ENCODE measurements around the gene TMEM126B. TPM values are rescaled to one million over a fixed set of nuclear protein-coding genes. Genes with fewer than 3 reads are reported as not detected.
"Not testable (repeated sequence)": the region's sequence is repeated elsewhere in the genome, so short reads cannot be mapped to it uniquely, and the experiment has no call there.

Gene TMEM126B
- total RNA-seq, 1 donor from 2014 or later, result 63.8 TPM

- H3K36me3 Mint-ChIP-seq (ENCODE audit: low read depth); H3K4me3 Mint-ChIP-seq (ENCODE audit: low read depth); intact Hi-C loops (cut with micrococcal nuclease); H3K27ac Mint-ChIP-seq; H3K9me3 Mint-ChIP-seq; DNase-seq (ENCODE audit: low spot score); H3K4me1 Mint-ChIP-seq (ENCODE audit: low read depth); H3K27me3 Mint-ChIP-seq (ENCODE audit: low read depth): not testable (repeated sequence)
Measured at GRCh38 chr11:85611643-85612042, 16.8 kb upstream of the TMEM126B start.

GRCh38 chr11:85619499-85619898 is 8.9 kb upstream of the TMEM126B start:
- Mint-ChIP-seq H3K4me1 (ENCODE audit: low read depth) (peaks cover 12% of the 10 kb centered on the region), H3K27ac (no peak overlapping the region), H3K36me3 (ENCODE audit: low read depth) (no peaks in the 10 kb centered on the region), H3K27me3 (ENCODE audit: low read depth) (peaks cover 2% of the 10 kb centered on the region), H3K9me3 (no peaks in the 10 kb centered on the region), H3K4me3 (ENCODE audit: low read depth) (no peak overlapping the region)
- DNase-seq (ENCODE audit: low spot score), result no peak
- intact Hi-C loops (cut with micrococcal nuclease), result no loop called here

- no peak for DNase-seq (ENCODE audit: low spot score)
- H3K9me3 Mint-ChIP-seq, result no peaks in the 10 kb centered on the region
- intact Hi-C loops (cut with micrococcal nuclease), result loop anchor here (10.0 kb wide), 1 partner anchor 1185 kb away; the partner anchor contains the start of gene PRSS23
- H3K27me3 Mint-ChIP-seq (ENCODE audit: low read depth), result peaks cover 2% of the 10 kb centered on the region
- H3K4me1 Mint-ChIP-seq (ENCODE audit: low read depth), result peaks cover 18% of the 10 kb centered on the region
- H3K4me3 Mint-ChIP-seq (ENCODE audit: low read depth), result no peak overlapping the region
- H3K36me3 Mint-ChIP-seq (ENCODE audit: low read depth), result no peaks in the 10 kb centered on the region
- H3K27ac Mint-ChIP-seq, result no peak overlapping the region
Measured at GRCh38 chr11:85620256-85620655, 8.1 kb upstream of the TMEM126B start.

GRCh38 chr11:85626496-85626895 is 1.9 kb upstream of the TMEM126B start:
- peaks cover 11% of the 10 kb centered on the region for H3K36me3 Mint-ChIP-seq (ENCODE audit: low read depth)
- no peaks in the 10 kb centered on the region for H3K9me3 Mint-ChIP-seq
- H3K4me3 Mint-ChIP-seq (ENCODE audit: low read depth), result peak overlapping the region; percentile 89
- peaks cover 38% of the 10 kb centered on the region for H3K4me1 Mint-ChIP-seq (ENCODE audit: low read depth)
- peaks cover 2% of the 10 kb centered on the region for H3K27me3 Mint-ChIP-seq (ENCODE audit: low read depth)
- no peak for DNase-seq (ENCODE audit: low spot score)
- peak overlapping the region; percentile 88 for H3K27ac Mint-ChIP-seq
- intact Hi-C loops (cut with micrococcal nuclease), result loop anchor here (5.0 to 10.0 kb wide), 4 partner anchors 56 to 1178 kb away; partner anchors contain the start of genes HIKESHI, PRSS23 and SYTL2

DNA sequence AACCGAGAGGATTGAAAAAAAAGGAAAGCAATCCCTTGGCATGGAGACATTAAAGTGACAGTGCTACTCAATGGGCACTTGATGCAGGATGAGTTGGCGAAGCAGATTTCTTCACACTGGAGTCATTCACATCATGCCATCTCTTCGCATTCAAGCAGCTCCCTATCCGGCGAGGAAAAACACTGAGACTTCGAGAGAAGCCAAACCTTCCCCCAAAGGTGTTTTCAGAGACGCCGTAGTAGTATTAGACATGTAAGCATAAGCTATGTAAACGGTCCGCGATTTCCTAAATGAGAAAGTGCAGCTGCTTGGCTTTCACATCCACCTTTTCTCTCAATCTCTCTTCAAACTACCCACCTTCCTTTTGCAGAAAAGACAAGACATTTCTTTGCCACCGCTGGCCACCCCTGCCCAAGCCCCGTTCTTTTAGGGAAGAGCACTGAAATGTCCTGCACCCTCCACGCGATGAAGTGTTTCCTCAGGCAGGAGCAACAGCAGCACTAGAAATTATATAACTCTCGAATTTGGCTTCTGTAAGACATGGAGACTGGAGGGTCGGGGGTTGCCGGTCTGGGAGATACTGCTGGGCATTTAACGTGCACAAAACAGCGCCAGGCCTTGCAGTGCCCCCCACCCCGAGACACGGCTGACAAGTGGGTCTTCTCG is 928 bp upstream of the TMEM126B start, which contains the start of gene DLG2:
Gene DLG2, minus strand, starts transcription at position 13 of the 666 bp plus-strand sequence.
- H3K4me3 Mint-ChIP-seq (ENCODE audit: low read depth), result peak within 1 kb of the TSS; percentile 89
- intact Hi-C loops (cut with micrococcal nuclease), result loop anchor here (5.0 to 10.0 kb wide), 4 partner anchors 55 to 1177 kb away; partner anchors contain the start of genes HIKESHI, PRSS23 and SYTL2
- no peak for DNase-seq (ENCODE audit: low spot score)
- H3K4me1 Mint-ChIP-seq (ENCODE audit: low read depth), result peaks cover 38% of the 10 kb centered on the region
- peaks cover 19% of the 10 kb centered on the region for H3K36me3 Mint-ChIP-seq (ENCODE audit: low read depth)
- no peaks in the 10 kb centered on the region for H3K9me3 Mint-ChIP-seq
- H3K27ac Mint-ChIP-seq, result peak within 1 kb of the TSS; percentile 88
- H3K27me3 Mint-ChIP-seq (ENCODE audit: low read depth), result peaks cover 2% of the 10 kb centered on the region

GRCh38 chr11:85628771-85629341 is 463 bp downstream of the TMEM126B start:
- H3K4me1 Mint-ChIP-seq (ENCODE audit: low read depth), result peaks cover 38% of the 10 kb centered on the region
- peak overlapping the region; percentile 89 for H3K4me3 Mint-ChIP-seq (ENCODE audit: low read depth)
- DNase-seq (ENCODE audit: low spot score), result no peak
- no peaks in the 10 kb centered on the region for H3K9me3 Mint-ChIP-seq
- H3K27ac Mint-ChIP-seq, result peak overlapping the region; percentile 88
- H3K36me3 Mint-ChIP-seq (ENCODE audit: low read depth), result peaks cover 31% of the 10 kb centered on the region
- H3K27me3 Mint-ChIP-seq (ENCODE audit: low read depth), result peaks cover 2% of the 10 kb centered on the region
- intact Hi-C loops (cut with micrococcal nuclease), result loop anchor here (1.0 to 10.0 kb wide), 9 partner anchors 18 to 1176 kb away; partner anchors contain the start of genes HIKESHI, PICALM, PRSS23 and SYTL2

DNA sequence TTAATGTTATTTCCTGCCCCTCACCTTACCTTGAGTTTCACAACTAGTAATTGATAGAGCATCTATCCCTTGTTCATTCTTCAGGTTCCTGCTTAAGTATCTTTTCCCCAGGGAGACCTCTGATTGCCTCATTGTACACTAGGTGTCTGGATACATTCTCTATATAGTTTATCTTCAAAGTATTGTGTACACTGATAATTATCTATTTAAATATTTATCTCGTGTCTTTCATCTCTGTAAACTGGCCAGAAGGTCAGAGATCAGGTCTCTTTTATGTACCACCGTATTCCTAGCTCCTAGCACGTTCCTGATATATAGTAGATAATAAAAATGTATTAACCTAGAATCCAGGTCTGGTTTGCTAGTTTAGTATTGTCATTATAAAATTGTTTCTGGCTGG is 6.4 kb downstream of the TMEM126B start:
- no peak overlapping the region for H3K4me3 Mint-ChIP-seq (ENCODE audit: low read depth)
- H3K36me3 Mint-ChIP-seq (ENCODE audit: low read depth), result peaks cover 56% of the 10 kb centered on the region

GRCh38 chr11:85643191-85643614 is 14.8 kb downstream of the TMEM126B start:
- Mint-ChIP-seq H3K27ac (no peak overlapping the region), H3K36me3 (ENCODE audit: low read depth) (peaks cover 6% of the 10 kb centered on the region), H3K9me3 (no peaks in the 10 kb centered on the region), H3K4me1 (ENCODE audit: low read depth) (peaks cover 5% of the 10 kb centered on the region), H3K4me3 (ENCODE audit: low read depth) (no peak overlapping the region), H3K27me3 (ENCODE audit: low read depth) (peaks cover 29% of the 10 kb centered on the region)
- intact Hi-C loops (cut with micrococcal nuclease), result no loop called here
- DNase-seq (ENCODE audit: low spot score), result no peak

More for the DNA sequence above, 6.4 kb downstream of the TMEM126B start:
- H3K4me1 Mint-ChIP-seq (ENCODE audit: low read depth), result peaks cover 4% of the 10 kb centered on the region
- no peaks in the 10 kb centered on the region for H3K27me3 Mint-ChIP-seq (ENCODE audit: low read depth)
- no peaks in the 10 kb centered on the region for H3K9me3 Mint-ChIP-seq
- intact Hi-C loops (cut with micrococcal nuclease), result no loop called here
- no peak overlapping the region for H3K27ac Mint-ChIP-seq
- DNase-seq (ENCODE audit: low spot score), result no peak

GRCh38 chr11:85647078-85647477 is 18.7 kb downstream of the TMEM126B start:
- Mint-ChIP-seq H3K9me3 (no peaks in the 10 kb centered on the region), H3K4me1 (ENCODE audit: low read depth) (peaks cover 16% of the 10 kb centered on the region), H3K27ac (peak overlapping the region; percentile 92), H3K36me3 (ENCODE audit: low read depth) (peaks cover 14% of the 10 kb centered on the region), H3K4me3 (ENCODE audit: low read depth) (peak overlapping the region; percentile 95), H3K27me3 (ENCODE audit: low read depth) (peaks cover 20% of the 10 kb centered on the region)
- intact Hi-C loops (cut with micrococcal nuclease), result loop anchor here (1.0 to 5.0 kb wide), 2 partner anchors 19 to 180 kb away; partner anchors contain the start of gene TMEM126B
- DNase-seq (ENCODE audit: low spot score), result no peak

DNA sequence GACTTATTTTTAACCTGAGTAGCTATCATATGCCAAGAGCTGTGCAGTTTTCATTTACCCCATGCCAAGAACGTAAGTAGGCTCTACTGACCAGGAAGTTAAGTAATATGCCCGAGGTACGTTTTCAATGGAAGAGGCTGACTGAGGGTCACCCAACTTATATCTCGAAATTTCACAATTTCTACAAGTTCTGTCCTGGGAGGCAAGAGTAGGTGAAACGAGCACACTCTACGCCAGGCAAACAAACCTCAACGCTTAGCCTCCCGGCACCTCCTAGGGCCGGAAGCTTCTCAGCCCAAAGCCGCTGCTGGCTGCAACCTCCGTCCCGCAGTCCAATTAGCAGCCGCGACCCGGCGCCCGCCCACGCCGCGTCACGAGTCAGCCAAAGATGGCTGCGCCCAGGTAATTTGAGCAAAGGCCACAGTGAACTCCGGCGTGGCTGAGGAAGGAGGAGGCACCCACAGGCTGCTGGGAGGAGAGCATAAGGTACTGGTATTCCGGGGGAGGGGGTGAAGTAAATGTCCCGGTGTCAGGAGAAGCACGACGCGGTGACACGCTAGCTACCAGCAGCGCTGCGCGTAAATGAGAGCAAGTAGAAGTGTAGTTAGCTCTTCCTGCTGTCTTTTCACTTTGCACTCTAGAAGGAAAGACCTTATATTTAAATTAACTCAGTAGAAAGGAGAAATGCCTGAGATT is 19.4 kb downstream of the TMEM126B start, which contains the start of gene TMEM126A:
Gene TMEM126A, plus strand, starts transcription at position 364 of the 696 bp plus-strand sequence. CDS start 2,289 bp downstream, outside the sequence.
- peak; percentile 86 for DNase-seq (ENCODE audit: low spot score)
- intact Hi-C loops (cut with micrococcal nuclease), result loop anchor here (1.0 to 5.0 kb wide), 3 partner anchors 16 to 180 kb away; partner anchors contain the start of gene TMEM126B
- peaks cover 19% of the 10 kb centered on the region for H3K4me1 Mint-ChIP-seq (ENCODE audit: low read depth)
- H3K9me3 Mint-ChIP-seq, result no peaks in the 10 kb centered on the region
- peak within 1 kb of the TSS; percentile 92 for H3K27ac Mint-ChIP-seq
- peaks cover 16% of the 10 kb centered on the region for H3K27me3 Mint-ChIP-seq (ENCODE audit: low read depth)
- H3K4me3 Mint-ChIP-seq (ENCODE audit: low read depth), result peak within 1 kb of the TSS; percentile 95
- peaks cover 18% of the 10 kb centered on the region for H3K36me3 Mint-ChIP-seq (ENCODE audit: low read depth)

DNA sequence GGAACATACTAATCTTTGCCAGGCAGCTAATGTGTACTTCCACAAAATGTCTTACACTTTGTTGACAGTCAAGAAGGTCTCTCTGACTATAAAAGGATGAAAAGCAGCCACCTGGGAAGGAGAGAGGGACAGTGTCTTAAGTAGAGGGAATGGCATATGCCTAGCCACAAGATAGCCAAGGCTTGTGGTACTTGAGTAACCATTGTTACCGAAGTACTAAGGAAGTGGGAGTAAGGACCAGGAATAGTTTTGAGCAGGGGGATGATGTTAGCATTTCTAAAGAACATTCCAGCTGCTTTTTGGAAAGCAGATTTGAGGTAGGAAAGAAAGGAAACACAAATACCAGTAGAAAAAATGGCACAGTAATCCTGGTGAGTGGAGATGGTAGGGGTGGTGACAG is 22.7 kb downstream of the TMEM126B start:
- peaks cover 30% of the 10 kb centered on the region for H3K4me1 Mint-ChIP-seq (ENCODE audit: low read depth)

DNA sequence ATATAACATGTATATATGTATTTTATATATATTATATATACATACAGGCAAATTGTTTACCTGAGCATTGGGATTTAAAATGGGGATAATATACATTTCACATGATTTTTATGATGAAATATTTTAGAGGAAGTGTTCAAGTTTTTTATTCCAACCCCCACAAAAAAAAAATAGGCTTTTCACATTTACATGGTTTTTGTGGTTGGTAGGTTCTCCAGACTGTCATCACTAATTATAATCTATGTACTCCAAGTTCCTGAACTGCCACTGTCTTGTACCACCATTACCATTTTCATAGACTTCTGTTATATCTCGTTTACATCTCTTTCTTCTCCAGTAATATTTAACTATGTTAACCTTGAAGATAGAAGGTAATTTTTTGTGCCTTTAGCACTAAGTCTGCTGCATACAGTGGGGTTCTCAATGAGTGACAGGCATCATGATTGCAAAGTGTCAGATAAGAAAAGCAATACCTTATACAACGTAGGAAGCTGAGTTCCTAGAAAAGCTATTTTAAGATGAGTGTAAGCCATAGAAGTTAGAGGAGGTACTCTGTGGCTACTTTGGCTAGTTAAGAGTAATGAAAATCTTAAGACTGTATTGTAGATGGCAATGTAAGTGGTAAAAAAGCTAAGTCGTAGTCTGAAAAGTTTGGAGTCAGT is 24.5 kb downstream of the TMEM126B start:
- H3K9me3 Mint-ChIP-seq, result no peaks in the 10 kb centered on the region
- peaks cover 25% of the 10 kb centered on the region for H3K4me1 Mint-ChIP-seq (ENCODE audit: low read depth)
- H3K36me3 Mint-ChIP-seq (ENCODE audit: low read depth), result peaks cover 49% of the 10 kb centered on the region
- intact Hi-C loops (cut with micrococcal nuclease), result no loop called here
- H3K27me3 Mint-ChIP-seq (ENCODE audit: low read depth), result no peaks in the 10 kb centered on the region
- DNase-seq (ENCODE audit: low spot score), result no peak
- H3K27ac Mint-ChIP-seq, result peak overlapping the region; percentile 58
- no peak overlapping the region for H3K4me3 Mint-ChIP-seq (ENCODE audit: low read depth)

More for the DNA sequence above, 22.7 kb downstream of the TMEM126B start:
- H3K27ac Mint-ChIP-seq, result no peak overlapping the region
- H3K27me3 Mint-ChIP-seq (ENCODE audit: low read depth), result no peaks in the 10 kb centered on the region
- H3K4me3 Mint-ChIP-seq (ENCODE audit: low read depth), result no peak overlapping the region
- no peak for DNase-seq (ENCODE audit: low spot score)
- intact Hi-C loops (cut with micrococcal nuclease), result no loop called here
- H3K9me3 Mint-ChIP-seq, result no peaks in the 10 kb centered on the region
- peaks cover 37% of the 10 kb centered on the region for H3K36me3 Mint-ChIP-seq (ENCODE audit: low read depth)

All from activated T-helper 2 cell treated with anti-CD3 and anti-CD28 coated beads, Interferon-gamma antibody, Interleukin-2, Interleukin-4, amounts not matched to agents 10 μg/mL and 5 μg/mL and 100 μg/mL, durations not matched to agents 14 hours and 24 hours and 36 hours (primary cell).